Measurements from ENCODE around the gene SLC22A17. TPM values are rescaled to one million over a fixed set of nuclear protein-coding genes. Genes with fewer than 3 reads are reported as not detected.

The SLC22A17 gene
- total and polyA plus RNA-seq, 2 of the 13 experiments (the other 11 are each of a cell fraction or from before 2014, with no cell fraction given), result 0.95 to 1.1 TPM

- no peak for TF ChIP-seq ZBTB3 (CRISPR knock-in tag; IDR thresholded peaks at IDR 0.05; ENCODE audit: borderline replicate concordance, low read depth)
- TF ChIP-seq RXRB (CRISPR knock-in tag; IDR thresholded peaks at IDR 0.05; ENCODE audit: borderline replicate concordance), result peak; percentile 74
- TF ChIP-seq ZNF574 (CRISPR knock-in tag; IDR thresholded peaks at IDR 0.05), result peak; percentile 66
- TF ChIP-seq ATAD3A (CRISPR knock-in tag; IDR thresholded peaks at IDR 0.05), result no peak; the same call in 1 of the 2 replicates
- no peak for TF ChIP-seq PHF5A (CRISPR knock-in tag; IDR thresholded peaks at IDR 0.05; ENCODE audit: low read depth, unreplicated experiment)
- TF ChIP-seq SMAD9 (CRISPR knock-in tag; IDR thresholded peaks at IDR 0.05), result 0 out of 2 replicates have a peak, but pooled peaks have one; percentile 89
- TF ChIP-seq ZNF629 (CRISPR knock-in tag; conservative IDR thresholded peaks at IDR 0.05), result peak; percentile 44
- no peak for TF ChIP-seq ZNF737 (CRISPR knock-in tag; IDR thresholded peaks at IDR 0.05; ENCODE audit: borderline replicate concordance)
- TF ChIP-seq IKZF5 (CRISPR knock-in tag; IDR thresholded peaks at IDR 0.05), result peak; percentile 75
- peak; percentile 81 for TF ChIP-seq ZNF563 (CRISPR knock-in tag; IDR thresholded peaks at IDR 0.05)
- peak; percentile 81 for TF ChIP-seq KMT2A (CRISPR knock-in tag; IDR thresholded peaks at IDR 0.05)
- peak; percentile 31; the same call in 1 of the 2 replicates for TF ChIP-seq TEAD2 (CRISPR knock-in tag; IDR thresholded peaks at IDR 0.05)
- no peak; the same call in 1 of the 2 replicates for TF ChIP-seq FIP1L1 (IDR thresholded peaks at IDR 0.05; ENCODE audit: borderline replicate concordance, insufficient read depth, low read depth, low read length)
- no peak; the same call in 1 of the 2 replicates for TF ChIP-seq ZFYVE20 (CRISPR knock-in tag; IDR thresholded peaks at IDR 0.05; ENCODE audit: borderline replicate concordance, low read depth)
- TF ChIP-seq ZNF281 (CRISPR knock-in tag; IDR thresholded peaks at IDR 0.05; ENCODE audit: borderline replicate concordance), result no peak; the same call in none of the 2 replicates
- peak; percentile 56; the same call in 1 of the 2 replicates for TF ChIP-seq HES4 (CRISPR knock-in tag; IDR thresholded peaks at IDR 0.05; ENCODE audit: borderline replicate concordance)
- TF ChIP-seq ZNF205 (CRISPR knock-in tag; IDR thresholded peaks at IDR 0.05), result no peak; the same call in 1 of the 2 replicates
- TF ChIP-seq PPARG (CRISPR knock-in tag; conservative IDR thresholded peaks at IDR 0.05), result peak; percentile 65
- TF ChIP-seq FOXA3 (CRISPR knock-in tag; IDR thresholded peaks at IDR 0.05), result no peak; the same call in none of the 2 replicates
Measured at GRCh38 chr14:23302290-23303225, 50.1 kb downstream of the SLC22A17 start, which contains the start of gene PPP1R3E (continued).
